Embryonic facial prominence (tissue), 1 donor: ENCODE measurements around the gene COL6A1.
A peak's percentile ranks its signal among the peaks of the same experiment; 100 is the strongest.
"Not testable (repeated sequence)": the region's sequence is repeated elsewhere in the genome, so short reads cannot be mapped to it uniquely, and the experiment has no call there.

Source experiments
- DNase-seq: peaks from one replicate; pipeline ENCODE4 v3.0.0-alpha.2; 2016; ENCODE audit errors: extremely low spot score

The COL6A1 gene

GRCh38 chr21:45966791-45967394, 14.7 kb upstream of the COL6A1 start:
- no peak for DNase-seq

GRCh38 chr21:45969921-45970673, 11.5 kb upstream of the COL6A1 start:
- DNase-seq: no peak

GRCh38 chr21:45970674-45971615, 10.6 kb upstream of the COL6A1 start:
- DNase-seq: no peak

DNA sequence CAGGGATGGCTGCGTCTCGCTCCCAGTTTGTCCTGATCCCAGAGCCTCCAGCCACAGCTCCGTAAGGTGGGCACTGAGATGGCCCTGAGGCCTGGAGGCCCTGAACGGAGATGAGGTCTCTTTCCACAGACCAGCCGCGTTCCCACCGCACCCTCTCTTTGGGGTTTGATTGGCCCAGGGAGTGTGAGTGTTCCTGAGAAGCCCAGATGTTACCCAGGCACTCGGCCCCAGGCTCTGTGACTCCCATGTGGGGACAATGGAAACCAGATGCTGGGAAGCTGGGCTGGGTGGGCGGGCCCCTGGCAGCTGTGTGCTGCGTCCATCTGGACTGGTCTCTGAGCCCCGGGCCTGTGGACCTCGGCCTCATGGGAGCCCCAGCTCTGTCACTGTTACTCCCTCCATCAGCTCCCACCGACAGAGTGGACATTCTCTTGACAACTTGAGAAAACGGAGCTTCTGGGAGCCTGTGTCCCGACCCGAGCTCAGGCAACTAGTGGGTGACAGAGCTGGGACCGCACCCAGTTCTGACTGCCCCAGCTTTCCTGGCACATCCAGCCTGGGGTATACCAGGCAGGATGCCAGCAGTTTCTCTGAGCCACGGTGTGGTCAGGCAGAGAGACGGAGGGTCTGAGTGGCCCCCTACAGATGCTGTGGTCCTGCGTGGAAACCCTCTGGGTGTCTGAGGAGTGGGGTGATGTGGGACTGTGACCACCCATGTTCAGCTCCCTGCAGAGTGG, 9.8 kb upstream of the COL6A1 start:
- peak; percentile 63 for DNase-seq

- DNase-seq: no peak
Observed at GRCh38 chr21:45972353-45972715, 9.2 kb upstream of the COL6A1 start.

GRCh38 chr21:45972716-45973474, 8.7 kb upstream of the COL6A1 start:
- DNase-seq: peak; percentile 94

- DNase-seq: peak; percentile 85
Observed at GRCh38 chr21:45973475-45974072, 8.0 kb upstream of the COL6A1 start.

DNA sequence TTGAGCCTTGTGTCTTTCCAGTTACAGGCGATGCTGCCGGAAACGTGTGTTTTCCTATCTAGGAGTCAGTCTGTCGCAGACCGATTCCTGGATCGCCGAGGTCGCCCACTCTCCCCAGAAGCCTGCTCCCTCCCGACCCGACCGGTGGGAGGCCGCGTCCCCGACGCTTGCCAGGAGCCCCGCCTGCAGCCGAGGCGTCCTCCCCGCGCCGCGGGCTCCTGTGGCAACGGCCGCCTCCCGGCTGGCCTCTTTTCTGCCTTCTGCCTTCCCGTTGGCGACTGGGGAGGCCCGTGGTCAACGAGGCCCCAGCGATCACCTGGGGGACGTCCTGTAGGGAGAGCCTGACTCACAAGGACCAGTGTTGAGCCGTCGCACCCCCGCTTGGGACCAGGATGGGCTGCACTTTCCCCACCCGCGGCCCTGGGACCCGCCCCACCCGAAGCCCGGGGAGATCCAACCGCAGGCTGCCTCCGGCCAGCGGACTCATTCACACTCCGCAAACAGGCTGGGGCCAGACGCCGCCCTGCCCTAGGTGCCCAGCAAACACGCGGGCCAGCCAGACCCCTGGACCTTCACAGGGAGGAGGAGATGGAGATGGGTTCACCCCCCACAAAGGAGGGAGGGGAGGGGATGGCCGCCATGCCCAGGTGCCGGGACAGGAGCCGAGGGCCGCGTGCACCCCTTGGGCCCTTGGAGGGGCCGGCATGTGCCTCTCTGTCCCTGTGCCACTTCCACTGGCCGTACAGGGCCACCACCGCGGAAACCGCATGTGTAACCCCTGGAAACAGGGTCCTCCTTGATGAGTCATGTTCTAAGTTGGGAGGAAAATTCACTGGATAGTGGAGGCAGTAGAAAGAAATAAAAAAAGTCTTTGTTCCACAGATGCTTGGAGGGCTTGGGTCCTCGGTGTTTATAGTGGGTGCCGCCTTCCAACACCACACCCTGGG, 7.2 kb upstream of the COL6A1 start:
- DNase-seq: no peak

GRCh38 chr21:45975020-45975666, 6.4 kb upstream of the COL6A1 start:
- DNase-seq: no peak

DNA sequence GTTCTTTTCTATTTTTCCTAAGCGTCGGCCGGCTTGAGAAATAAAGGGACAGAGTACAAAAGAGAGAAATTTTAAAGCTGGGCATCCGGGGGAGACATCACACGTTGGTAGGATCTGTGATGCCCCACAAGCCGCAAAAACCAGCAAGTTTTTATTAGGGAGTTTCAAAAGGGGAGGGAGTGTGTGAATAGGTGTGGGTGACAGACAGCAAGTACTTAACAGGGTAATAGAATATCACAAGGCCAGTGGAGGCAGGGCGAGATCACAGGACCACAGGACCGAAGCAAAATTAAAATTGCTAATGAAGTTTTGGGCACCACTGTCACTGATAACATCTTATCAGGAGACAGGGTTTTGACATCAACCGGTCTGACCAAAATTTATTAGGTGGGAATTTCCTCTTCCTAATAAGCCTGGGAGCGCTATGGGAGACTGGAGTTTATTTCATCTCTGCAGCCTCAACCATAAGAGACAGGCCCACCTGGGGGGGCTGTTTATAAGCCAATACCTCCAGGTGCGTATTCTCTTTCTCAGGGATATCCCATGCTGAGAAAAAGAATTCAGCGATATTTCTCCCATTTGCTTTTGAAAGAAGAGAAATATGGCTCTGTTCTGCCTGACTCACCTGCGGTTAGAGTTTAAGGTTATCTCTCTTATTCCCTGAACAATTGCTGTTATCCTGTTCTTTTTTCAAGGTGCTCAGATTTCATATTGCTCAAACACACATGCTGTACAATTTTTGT, 5.7 kb upstream of the COL6A1 start:
- not testable (repeated sequence) for DNase-seq

DNA sequence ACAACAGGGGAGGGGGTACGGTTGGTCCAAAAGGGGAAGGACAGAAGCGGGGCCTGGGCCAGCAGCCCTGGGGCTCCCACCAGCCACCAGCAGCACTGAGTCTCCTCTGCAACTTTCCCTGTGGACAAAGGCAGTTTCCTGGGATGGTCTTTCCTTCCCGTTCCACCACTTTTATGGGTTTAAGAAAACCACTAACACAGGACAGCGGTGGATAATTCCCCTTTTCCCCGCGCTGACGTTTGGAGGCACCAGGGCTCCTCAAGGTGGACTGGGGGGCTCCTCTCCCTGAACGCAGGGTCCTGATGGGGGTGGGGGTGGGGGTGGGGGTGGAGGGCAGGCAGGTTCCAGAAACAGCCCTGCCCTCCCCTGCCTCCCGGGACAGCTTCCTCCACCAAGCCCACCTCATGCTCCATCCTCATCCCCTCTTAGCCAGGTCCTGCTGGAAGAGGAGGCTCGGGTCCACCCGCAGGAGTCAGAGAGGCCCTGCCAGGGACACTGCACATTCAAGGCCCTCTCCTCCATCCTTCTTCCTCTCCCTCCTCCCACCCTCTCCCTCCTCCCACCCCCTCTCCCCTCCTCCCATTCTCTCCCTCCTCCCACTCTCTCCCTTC, 4.8 kb upstream of the COL6A1 start:
- no peak for DNase-seq

- DNase-seq: no peak
Observed at GRCh38 chr21:45977396-45977795, 4.2 kb upstream of the COL6A1 start.

- no peak for DNase-seq
Observed at GRCh38 chr21:45979141-45979631, 2.4 kb upstream of the COL6A1 start.

DNA sequence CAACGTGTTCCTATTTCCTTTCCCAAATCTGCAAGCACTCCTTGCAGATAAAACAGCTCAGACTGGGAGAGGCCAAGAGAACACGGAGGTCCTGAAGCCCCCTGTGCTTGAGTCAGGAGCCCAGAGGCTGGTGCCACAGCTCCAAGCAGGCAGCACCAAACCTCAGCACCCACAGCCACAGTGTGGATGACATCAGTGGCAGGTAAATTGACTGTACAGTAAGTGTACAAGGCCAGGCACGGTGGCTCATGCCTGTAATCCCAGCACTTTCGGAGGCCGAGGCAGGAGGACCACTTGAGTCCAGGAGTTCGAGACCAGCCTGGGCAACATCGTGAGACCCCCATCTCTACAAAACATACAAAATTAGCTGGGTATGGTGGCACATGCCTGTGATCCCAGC, 1.9 kb upstream of the COL6A1 start:
- DNase-seq: no peak

DNA sequence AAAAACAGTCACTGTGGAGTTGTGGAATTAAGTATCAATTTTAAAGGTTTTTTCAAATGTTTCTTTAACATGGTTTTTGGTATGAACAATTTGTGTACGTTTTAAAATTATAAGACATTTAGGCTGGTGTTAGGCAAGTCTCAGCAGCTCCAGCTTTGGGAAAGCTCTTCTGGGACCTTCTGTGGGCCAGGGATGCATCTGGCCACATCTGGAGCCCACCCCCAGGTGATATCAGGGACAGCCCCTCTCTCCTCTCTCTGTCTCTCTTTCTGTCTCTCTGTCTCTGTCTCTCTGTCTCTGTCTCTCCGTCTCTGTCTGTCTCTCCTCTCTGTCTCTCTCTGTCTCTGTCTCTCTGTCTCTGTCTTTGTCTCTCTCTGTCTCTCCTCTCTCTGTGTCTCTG, 1.3 kb upstream of the COL6A1 start:
- no peak for DNase-seq

DNA sequence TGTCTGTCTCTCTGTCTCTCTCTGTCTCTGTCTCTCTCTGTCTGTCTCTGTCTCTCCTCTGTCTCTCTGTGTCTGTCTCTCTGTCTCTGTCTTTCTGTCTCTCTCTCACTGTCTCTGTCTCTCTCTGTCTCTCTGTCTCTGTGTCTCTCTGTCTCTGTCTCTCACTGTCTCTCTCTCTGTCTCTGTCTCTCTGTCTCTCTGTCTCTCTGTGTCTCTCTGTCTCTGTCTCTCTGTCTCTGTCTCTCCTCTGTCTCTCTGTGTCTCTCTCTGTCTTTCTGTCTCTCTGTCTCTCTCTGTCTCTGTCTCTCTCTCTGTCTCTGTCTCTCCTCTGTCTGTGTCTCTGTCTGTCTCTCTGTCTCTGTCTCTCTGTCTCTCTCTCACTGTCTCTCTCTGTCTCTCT, 873 bp upstream of the COL6A1 start:
- DNase-seq: no peak

DNA sequence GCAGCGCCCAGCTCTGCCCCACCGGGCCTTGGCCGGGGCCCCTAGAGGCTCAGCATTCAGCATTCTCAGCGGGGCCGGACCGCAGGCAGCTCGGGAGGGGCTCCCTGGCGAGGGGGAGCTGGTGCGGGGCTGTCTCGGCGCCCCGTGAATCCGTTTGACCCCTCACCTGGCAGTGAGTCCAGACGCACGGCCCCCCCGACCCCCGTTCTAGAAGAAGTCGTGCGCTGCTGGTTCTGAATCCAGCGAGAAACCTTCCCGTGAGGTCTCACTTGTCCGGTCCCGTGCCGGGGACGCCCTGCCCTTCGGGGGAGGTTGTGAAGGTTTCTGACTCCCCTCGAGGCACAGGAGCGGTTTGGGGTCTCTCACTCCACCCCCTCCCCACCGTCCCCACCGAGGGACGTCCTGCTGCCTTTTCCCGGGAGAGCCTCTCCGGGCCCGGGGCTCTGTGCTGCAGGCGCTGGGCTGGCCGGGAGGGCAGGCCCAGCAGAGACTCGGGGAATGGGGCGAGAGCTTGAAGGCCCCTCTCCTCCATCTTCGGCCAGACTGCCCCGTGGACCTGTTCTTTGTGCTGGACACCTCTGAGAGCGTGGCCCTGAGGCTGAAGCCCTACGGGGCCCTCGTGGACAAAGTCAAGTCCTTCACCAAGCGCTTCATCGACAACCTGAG, 655 bp downstream of the COL6A1 start:
- DNase-seq: no peak
